Omental fat pad (tissue), 4 donors: ENCODE data around the gene IL24. TPM values are rescaled to one million over a fixed set of nuclear protein-coding genes. Genes with fewer than 3 reads are reported as not detected.
A peak's percentile ranks its signal among the peaks of the same experiment; 100 is the strongest.

Source experiments
- ATAC-seq: fragments of 150-250 bp; one replicate; pipeline ENCODE4 v1.9.1; 2016; ENCODE audit warnings: mild to moderate bottlenecking, moderate library complexity; ENCODE audit not compliant: low FRiP score
- DNase-seq: peaks from one replicate; pipeline ENCODE4 v3.0.0-alpha.2; 2019; ENCODE audit warnings: low spot score
- total RNA-seq, 4 donors: library from RNA; depleted of rRNA; stranded (reverse); fragments of >200 nt; gene quantifications; one replicate each; pipeline ENCODE4 v1.1.0, GENCODE V29; 2016
- TF ChIP-seq, protein P1 (sequence below), 3 donors: fragments of 450-650 bp; IDR thresholded peaks; one replicate each; pipeline ENCODE4 v1.5.1; 2016 to 2017; ENCODE audit warnings: antibody characterized with exemption in 3 of 3, mild to moderate bottlenecking in 3 of 3, moderate library complexity in 2 of 3

The IL24 gene
- total RNA-seq, 4 donors from 2014 or later: 5.1 to 65.1 TPM; not detected in 2

GRCh38 chr1:206909161-206909882 lies 12.1 kb downstream of the IL24 start:
- ATAC-seq (peak; percentile 88), DNase-seq (peak; percentile 64)
- TF ChIP-seq, protein P1, sequence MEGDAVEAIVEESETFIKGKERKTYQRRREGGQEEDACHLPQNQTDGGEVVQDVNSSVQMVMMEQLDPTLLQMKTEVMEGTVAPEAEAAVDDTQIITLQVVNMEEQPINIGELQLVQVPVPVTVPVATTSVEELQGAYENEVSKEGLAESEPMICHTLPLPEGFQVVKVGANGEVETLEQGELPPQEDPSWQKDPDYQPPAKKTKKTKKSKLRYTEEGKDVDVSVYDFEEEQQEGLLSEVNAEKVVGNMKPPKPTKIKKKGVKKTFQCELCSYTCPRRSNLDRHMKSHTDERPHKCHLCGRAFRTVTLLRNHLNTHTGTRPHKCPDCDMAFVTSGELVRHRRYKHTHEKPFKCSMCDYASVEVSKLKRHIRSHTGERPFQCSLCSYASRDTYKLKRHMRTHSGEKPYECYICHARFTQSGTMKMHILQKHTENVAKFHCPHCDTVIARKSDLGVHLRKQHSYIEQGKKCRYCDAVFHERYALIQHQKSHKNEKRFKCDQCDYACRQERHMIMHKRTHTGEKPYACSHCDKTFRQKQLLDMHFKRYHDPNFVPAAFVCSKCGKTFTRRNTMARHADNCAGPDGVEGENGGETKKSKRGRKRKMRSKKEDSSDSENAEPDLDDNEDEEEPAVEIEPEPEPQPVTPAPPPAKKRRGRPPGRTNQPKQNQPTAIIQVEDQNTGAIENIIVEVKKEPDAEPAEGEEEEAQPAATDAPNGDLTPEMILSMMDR (IDR thresholded peaks at IDR 0.05): no peak

GRCh38 chr1:206909883-206910318 lies 12.7 kb downstream of the IL24 start:
- TF ChIP-seq, protein P1 (IDR thresholded peaks at IDR 0.05): no peak
- DNase-seq: no peak
- peak; percentile 55 for ATAC-seq

GRCh38 chr1:206911064-206911663 lies 13.9 kb downstream of the IL24 start:
- DNase-seq: no peak
- TF ChIP-seq, protein P1 (IDR thresholded peaks at IDR 0.05): peak in 1 of 3 donors; percentile 31
- no peak for ATAC-seq

DNA sequence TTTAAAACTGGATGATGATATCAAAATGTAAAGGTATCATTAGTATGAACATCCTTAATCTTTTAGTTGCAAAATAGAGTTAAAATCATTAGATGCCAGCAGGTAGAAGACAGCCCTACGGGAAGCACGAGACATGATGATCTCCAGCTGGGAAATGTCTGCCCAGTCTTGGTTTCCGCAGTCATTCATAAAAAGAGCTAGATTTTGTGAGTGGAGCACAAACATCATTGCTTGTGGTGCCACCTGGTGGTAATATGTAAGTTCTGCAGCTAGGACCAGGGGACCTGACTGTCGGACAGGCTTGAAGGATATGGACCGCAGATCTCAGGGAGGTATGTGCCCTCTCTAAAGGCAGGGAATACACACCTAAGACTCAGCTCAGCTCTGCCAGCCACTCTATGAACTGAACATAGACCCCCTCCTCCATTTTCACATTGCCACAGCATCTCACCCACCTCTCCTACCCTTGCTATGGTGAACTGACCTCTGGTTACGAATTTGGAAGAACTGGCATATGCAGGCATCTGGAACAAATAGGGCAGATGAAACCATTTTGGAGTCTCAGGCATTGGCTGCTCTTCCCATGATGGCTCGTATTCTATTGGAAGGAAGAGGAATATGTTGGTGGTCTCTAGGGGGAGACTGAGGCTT lies 15.3 kb downstream of the IL24 start:
- ATAC-seq (peak; percentile 15), DNase-seq (no peak)
- TF ChIP-seq, protein P1 (IDR thresholded peaks at IDR 0.05): peak in 1 of 3 donors; percentile 48

DNA sequence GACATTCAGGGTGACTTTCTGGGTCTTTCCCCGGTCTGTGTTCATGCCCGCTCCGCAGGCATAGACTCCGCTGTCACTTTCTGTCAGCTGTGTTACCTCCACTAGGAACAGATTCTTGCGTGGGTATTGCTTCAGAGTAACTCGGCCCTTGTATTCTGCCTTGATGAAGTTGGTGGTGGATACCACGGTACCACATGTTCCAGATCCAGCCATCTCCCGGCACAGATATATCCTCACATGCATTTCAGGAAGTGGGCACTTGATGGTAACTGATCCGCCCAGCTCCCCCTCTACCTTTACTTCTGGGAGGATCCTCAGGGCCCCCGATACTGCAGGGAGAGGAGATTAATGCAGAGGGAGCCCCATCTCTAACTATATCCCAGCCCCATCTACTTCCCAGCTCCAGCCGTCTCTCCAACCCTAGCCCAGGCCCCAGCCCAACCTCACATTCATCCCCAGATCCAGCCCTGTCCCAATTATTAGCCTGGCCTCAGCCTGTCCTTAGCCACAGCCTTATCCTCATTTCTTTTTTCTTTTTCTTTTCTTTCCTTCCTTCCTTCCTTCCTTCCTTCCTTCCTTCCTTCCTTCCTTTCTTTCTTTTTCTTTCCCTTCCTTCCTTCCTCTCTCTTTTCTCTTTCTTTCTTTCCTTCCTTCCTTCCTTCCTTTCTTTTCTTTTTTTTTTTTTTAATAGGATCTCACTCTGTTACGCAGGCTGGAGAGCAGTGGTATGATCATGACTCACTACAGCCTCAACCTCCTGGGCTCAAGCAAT lies 16.7 kb downstream of the IL24 start:
- DNase-seq (no peak), ATAC-seq (no peak)
- TF ChIP-seq, protein P1 (IDR thresholded peaks at IDR 0.05): no peak

- no peak for ATAC-seq
These were observed 17.9 kb downstream of the IL24 start for GRCh38 chr1:206915030-206915735.

More at GRCh38 chr1:206915030-206915735, 17.9 kb downstream of the IL24 start:
- DNase-seq: no peak
- TF ChIP-seq, protein P1 (IDR thresholded peaks at IDR 0.05): no peak
